ENCODE measurements around the gene BTBD10.

DNA sequence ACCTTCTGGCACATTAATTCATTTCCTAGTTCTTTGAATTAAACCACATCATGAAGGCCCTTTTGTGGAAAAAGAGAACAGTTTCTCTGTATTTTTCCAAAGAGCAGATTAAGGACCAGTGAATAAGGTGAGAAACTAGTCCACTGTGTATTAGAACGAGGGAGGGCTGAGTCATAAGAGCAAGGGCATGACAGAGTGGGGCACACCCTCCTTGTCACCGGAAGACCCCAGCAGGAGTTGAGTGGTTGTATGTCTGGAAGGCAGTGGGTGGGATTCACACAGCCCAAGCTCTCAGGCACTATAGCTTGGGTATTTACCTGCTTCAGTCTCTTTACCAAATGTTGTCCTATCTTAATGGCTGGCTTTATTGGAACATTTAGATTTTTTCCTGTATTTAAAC is 98.6 kb downstream of the BTBD10 start:
- TF ChIP-seq YY1 (IDR thresholded peaks at IDR 0.05; ENCODE audit: low read depth) (no peak), TAF1 (IDR thresholded peaks at IDR 0.05; ENCODE audit: low read depth) (no peak), TEAD4 (IDR thresholded peaks at IDR 0.05) (no peak), EP300 (IDR thresholded peaks at IDR 0.05; ENCODE audit: borderline replicate concordance) (peak; percentile 39; the same call in 1 of the 2 replicates), EGR1 (IDR thresholded peaks at IDR 0.05) (no peak), NFIC (IDR thresholded peaks at IDR 0.05) (no peak)
- TF ChIP-seq, protein P1, sequence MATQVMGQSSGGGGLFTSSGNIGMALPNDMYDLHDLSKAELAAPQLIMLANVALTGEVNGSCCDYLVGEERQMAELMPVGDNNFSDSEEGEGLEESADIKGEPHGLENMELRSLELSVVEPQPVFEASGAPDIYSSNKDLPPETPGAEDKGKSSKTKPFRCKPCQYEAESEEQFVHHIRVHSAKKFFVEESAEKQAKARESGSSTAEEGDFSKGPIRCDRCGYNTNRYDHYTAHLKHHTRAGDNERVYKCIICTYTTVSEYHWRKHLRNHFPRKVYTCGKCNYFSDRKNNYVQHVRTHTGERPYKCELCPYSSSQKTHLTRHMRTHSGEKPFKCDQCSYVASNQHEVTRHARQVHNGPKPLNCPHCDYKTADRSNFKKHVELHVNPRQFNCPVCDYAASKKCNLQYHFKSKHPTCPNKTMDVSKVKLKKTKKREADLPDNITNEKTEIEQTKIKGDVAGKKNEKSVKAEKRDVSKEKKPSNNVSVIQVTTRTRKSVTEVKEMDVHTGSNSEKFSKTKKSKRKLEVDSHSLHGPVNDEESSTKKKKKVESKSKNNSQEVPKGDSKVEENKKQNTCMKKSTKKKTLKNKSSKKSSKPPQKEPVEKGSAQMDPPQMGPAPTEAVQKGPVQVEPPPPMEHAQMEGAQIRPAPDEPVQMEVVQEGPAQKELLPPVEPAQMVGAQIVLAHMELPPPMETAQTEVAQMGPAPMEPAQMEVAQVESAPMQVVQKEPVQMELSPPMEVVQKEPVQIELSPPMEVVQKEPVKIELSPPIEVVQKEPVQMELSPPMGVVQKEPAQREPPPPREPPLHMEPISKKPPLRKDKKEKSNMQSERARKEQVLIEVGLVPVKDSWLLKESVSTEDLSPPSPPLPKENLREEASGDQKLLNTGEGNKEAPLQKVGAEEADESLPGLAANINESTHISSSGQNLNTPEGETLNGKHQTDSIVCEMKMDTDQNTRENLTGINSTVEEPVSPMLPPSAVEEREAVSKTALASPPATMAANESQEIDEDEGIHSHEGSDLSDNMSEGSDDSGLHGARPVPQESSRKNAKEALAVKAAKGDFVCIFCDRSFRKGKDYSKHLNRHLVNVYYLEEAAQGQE (IDR thresholded peaks at IDR 0.05; ENCODE audit: low read depth): no peak
